ENCODE measurements around the gene LIN7A.

DNA sequence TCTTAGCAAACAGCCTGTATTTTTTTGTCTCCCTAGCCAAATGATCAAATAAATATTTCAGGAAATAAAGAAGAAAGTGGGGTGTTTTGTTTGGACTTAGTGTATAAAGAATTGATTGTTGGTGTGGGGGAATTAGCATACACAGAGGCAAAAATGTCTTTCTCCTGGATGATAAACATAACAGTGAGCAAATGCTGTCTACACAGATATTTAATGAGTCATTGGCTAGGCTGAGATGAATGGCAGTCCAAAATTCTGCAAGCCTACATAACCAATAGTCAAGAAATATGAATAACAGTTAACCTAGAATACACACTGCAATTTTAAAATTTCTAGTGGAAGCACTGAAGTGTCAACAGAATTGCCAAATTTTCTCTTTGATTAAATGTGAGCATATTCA, 185.3 kb downstream of the LIN7A start:
- TF ChIP-seq, protein P1, sequence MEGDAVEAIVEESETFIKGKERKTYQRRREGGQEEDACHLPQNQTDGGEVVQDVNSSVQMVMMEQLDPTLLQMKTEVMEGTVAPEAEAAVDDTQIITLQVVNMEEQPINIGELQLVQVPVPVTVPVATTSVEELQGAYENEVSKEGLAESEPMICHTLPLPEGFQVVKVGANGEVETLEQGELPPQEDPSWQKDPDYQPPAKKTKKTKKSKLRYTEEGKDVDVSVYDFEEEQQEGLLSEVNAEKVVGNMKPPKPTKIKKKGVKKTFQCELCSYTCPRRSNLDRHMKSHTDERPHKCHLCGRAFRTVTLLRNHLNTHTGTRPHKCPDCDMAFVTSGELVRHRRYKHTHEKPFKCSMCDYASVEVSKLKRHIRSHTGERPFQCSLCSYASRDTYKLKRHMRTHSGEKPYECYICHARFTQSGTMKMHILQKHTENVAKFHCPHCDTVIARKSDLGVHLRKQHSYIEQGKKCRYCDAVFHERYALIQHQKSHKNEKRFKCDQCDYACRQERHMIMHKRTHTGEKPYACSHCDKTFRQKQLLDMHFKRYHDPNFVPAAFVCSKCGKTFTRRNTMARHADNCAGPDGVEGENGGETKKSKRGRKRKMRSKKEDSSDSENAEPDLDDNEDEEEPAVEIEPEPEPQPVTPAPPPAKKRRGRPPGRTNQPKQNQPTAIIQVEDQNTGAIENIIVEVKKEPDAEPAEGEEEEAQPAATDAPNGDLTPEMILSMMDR (IDR thresholded peaks at IDR 0.05): no peak
- TF ChIP-seq EZH2 (IDR thresholded peaks at IDR 0.05) (no peak), EZH2phosphoT487 (IDR thresholded peaks at IDR 0.05) (no peak)
